Endothelial cell (in vitro differentiated cells): ENCODE data around the gene SAG. TPM values are rescaled to one million over a fixed set of nuclear protein-coding genes. Genes with fewer than 3 reads are reported as not detected.

Source experiments
- DNase-seq: peaks from one replicate; pipeline ENCODE4 v3.0.0; 2021; ENCODE audit warnings: low spot score
- H3K27ac Mint-ChIP-seq: one replicate; pipeline ENCODE4 v1.8.0; 2021; ENCODE audit warnings: mixed read lengths, inconsistent platforms; ENCODE audit not compliant: unreplicated experiment
- H3K27me3 Mint-ChIP-seq: one replicate; pipeline ENCODE4 v1.8.0; 2021; ENCODE audit warnings: mild to moderate bottlenecking, moderate library complexity, mixed read lengths, inconsistent platforms; ENCODE audit not compliant: unreplicated experiment
- H3K36me3 Mint-ChIP-seq: one replicate; pipeline ENCODE4 v1.8.0; 2021; ENCODE audit warnings: mild to moderate bottlenecking, low read depth, mixed read lengths, inconsistent platforms; ENCODE audit not compliant: unreplicated experiment
- H3K4me1 Mint-ChIP-seq: one replicate; pipeline ENCODE4 v1.8.0; 2021; ENCODE audit warnings: mild to moderate bottlenecking, mixed read lengths, inconsistent platforms; ENCODE audit not compliant: unreplicated experiment
- H3K4me3 Mint-ChIP-seq: one replicate; pipeline ENCODE4 v1.8.0; 2021; ENCODE audit warnings: mild to moderate bottlenecking, mixed read lengths, inconsistent platforms; ENCODE audit not compliant: unreplicated experiment
- H3K9me3 Mint-ChIP-seq: one replicate; pipeline ENCODE4 v1.8.0; 2021; ENCODE audit warnings: mixed read lengths, inconsistent platforms; ENCODE audit not compliant: unreplicated experiment
- CTCF ChIP-seq: fragments of 200-600 bp; sonication (generic); IDR thresholded peaks from one replicate; pipeline ENCODE4 v1.5.0; 2021; ENCODE audit warnings: antibody characterized with exemption; ENCODE audit not compliant: unreplicated experiment
- long read RNA-seq: library from polyadenylated mRNA; unstranded; transcript quantifications from one replicate; pipeline ENCODE4 v2.0.0, GENCODE V29; 2020; ENCODE audit not compliant: unreplicated experiment
- total RNA-seq: library from RNA; stranded (reverse); fragmentation: NEBNext Ultra II Directional; extraction: Animal tissue kit (Norgen Biotek cat#: 25700); gene quantifications from one replicate; pipeline ENCODE4 v1.2.1, GENCODE V29; 2021; ENCODE audit not compliant: unreplicated experiment

SAG gene
- not detected for total RNA-seq
- long read RNA-seq: 0 reads

DNA sequence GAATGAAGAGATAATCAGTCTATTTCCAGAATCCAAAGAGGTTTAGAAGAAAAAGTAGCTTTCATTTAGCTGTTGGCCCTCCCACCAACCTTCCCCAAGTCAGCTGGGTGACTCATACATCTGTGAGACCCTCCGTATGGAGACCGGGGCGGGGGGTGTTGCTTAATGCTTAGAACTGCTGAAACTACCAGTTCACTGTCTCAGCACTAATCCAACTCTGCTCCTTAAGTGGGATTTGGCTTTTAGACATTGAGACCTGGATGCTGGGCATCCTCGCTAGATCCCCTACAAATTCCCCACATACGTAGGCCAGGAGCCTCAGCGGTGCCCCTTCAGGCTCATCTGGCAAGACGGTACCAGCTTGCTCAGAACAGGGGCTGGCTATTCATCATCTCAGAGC, at the start of gene SAG:
Gene SAG, plus strand, starts transcription at position 252 of the 400 bp plus-strand sequence. CDS start 1,374 bp downstream, outside the sequence.
- Mint-ChIP-seq H3K4me3 (no peak within 1 kb of the TSS), H3K9me3 (no peaks in the 10 kb centered on the region), H3K36me3 (no peaks in the 10 kb centered on the region), H3K27ac (no peak within 1 kb of the TSS), H3K4me1 (peaks cover 5% of the 10 kb centered on the region), H3K27me3 (peaks cover 2% of the 10 kb centered on the region)
- no peak for DNase-seq
- TF ChIP-seq CTCF: no peak

DNA sequence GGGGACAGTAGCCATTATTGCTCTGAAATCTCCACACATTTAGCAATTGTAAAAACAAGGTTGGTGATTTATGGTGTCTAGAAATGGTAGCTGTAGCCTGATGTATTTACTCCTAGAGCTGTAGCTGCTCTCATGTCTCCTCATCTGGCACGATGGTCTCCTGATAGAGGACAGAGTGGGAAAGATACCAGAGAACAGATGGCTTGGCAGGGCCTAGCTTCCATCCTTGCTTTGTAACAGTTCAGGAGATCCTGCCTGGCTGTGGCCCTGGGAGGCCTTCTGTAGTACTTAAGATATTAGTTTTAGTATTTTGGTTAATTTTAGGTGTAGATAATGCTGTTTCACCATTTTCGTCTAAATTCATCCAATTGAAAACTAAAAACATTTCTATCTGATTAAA, 49.4 kb upstream of the SAG start:
- no peaks in the 10 kb centered on the region for H3K9me3 Mint-ChIP-seq
- no peak for DNase-seq
- H3K27ac Mint-ChIP-seq: no peak overlapping the region
- H3K4me1 Mint-ChIP-seq: peaks cover 26% of the 10 kb centered on the region
- no peak overlapping the region for H3K4me3 Mint-ChIP-seq
- H3K36me3 Mint-ChIP-seq: peaks cover 37% of the 10 kb centered on the region
- no peak for TF ChIP-seq CTCF
- no peaks in the 10 kb centered on the region for H3K27me3 Mint-ChIP-seq

DNA sequence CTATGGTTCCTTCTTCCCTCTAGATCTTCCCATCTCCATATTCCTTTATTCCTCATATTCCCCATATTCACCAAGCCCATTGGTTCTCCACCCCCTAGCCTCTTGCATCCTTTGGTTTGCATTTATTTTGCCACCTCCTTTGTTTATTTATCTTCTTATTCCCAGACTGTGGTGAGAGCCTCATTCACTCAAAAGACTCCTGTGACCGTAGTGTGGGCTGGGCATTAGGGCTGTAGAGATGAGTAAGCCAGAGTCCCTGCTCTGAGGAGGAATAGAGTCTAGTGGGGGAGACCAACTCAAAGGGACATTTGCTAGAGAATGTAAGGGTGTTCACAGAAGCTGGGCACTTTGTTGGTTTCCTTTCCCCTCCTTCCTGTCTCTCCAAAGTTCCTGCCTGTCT, 47.9 kb upstream of the SAG start:
- no peak overlapping the region for H3K4me3 Mint-ChIP-seq
- DNase-seq: no peak
- TF ChIP-seq CTCF: no peak
- H3K36me3 Mint-ChIP-seq: peaks cover 40% of the 10 kb centered on the region
- no peaks in the 10 kb centered on the region for H3K27me3 Mint-ChIP-seq
- peak overlapping the region; percentile 62 for H3K27ac Mint-ChIP-seq
- H3K9me3 Mint-ChIP-seq: no peaks in the 10 kb centered on the region
- H3K4me1 Mint-ChIP-seq: peaks cover 16% of the 10 kb centered on the region

DNA sequence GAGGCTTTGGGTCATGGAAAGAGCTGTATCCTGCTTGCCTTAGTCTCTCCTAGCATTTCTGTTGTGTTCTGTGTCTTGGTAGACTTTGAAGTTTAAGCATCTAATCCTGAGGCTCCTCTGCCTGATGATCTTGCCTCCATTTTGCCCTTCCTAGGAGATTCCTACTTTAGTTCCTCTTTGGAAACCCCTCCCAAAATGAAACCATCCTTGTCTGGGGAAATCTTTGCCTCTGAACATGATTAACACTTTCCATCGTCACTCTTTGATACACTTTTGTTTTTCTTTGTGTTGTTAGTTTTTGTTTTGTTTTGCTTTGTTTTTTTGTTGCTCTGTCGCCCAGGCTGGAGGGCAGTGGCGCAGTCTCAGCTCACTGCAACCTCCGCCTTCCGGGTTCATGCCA, 47.0 kb upstream of the SAG start:
- H3K27ac Mint-ChIP-seq: no peak overlapping the region
- TF ChIP-seq CTCF: no peak
- H3K36me3 Mint-ChIP-seq: peaks cover 42% of the 10 kb centered on the region
- H3K4me1 Mint-ChIP-seq: peaks cover 16% of the 10 kb centered on the region
- H3K9me3 Mint-ChIP-seq: no peaks in the 10 kb centered on the region
- DNase-seq: no peak
- H3K27me3 Mint-ChIP-seq: no peaks in the 10 kb centered on the region
- H3K4me3 Mint-ChIP-seq: no peak overlapping the region

GRCh38 chr2:233261819-233262555, 45.6 kb upstream of the SAG start:
- no peak for DNase-seq
- no peaks in the 10 kb centered on the region for H3K9me3 Mint-ChIP-seq
- H3K36me3 Mint-ChIP-seq: peaks cover 52% of the 10 kb centered on the region
- H3K4me3 Mint-ChIP-seq: peak overlapping the region; percentile 53
- TF ChIP-seq CTCF: no peak
- H3K4me1 Mint-ChIP-seq: peaks cover 16% of the 10 kb centered on the region
- no peaks in the 10 kb centered on the region for H3K27me3 Mint-ChIP-seq
- peak overlapping the region; percentile 32 for H3K27ac Mint-ChIP-seq
